MCF 10A (cell line): ENCODE measurements around the gene RAPGEF5. TPM values are rescaled to one million over a fixed set of nuclear protein-coding genes. Genes with fewer than 3 reads are reported as not detected.

Experiments
- BruUV-seq: library from RNA; stranded (reverse); fragments of 400-500 nt; replicated peaks from 2 replicates; lab custom pipeline; 2021; lab: Mats Ljungman, UMichigan
- CTCF ChIA-PET: fragments of 300-600 bp; sonication (Branson Sonifier 250); formaldehyde crosslinking; extraction: SDS; loops from one replicate; lab custom pipeline; 2021; ENCODE audit warnings: antibody characterized with exemption, inconsistent platforms; lab: Yijun Ruan, JAX
- POLR2A ChIA-PET: fragments of 300-600, 350-650 bp; sonication (Branson Sonifier 250); formaldehyde crosslinking; extraction: SDS; loops from one replicate; lab custom pipeline; 2020; ENCODE audit warnings: antibody characterized with exemption, inconsistent platforms; lab: Yijun Ruan, JAX
- DNase-seq: peaks from one replicate; pipeline ENCODE4 v3.0.0-alpha.2; 2018; ENCODE audit not compliant: unreplicated experiment
- H3K27ac Mint-ChIP-seq: one replicate; pipeline ENCODE4 v1.8.0; 2022; ENCODE audit warnings: mild to moderate bottlenecking, low read depth, mixed read lengths; ENCODE audit not compliant: unreplicated experiment
- H3K27me3 Mint-ChIP-seq: one replicate; pipeline ENCODE4 v1.8.0; 2022; ENCODE audit warnings: mixed read lengths; ENCODE audit not compliant: insufficient read depth, unreplicated experiment
- H3K36me3 Mint-ChIP-seq: one replicate; pipeline ENCODE4 v1.8.0; 2022; ENCODE audit warnings: mild to moderate bottlenecking, moderate library complexity, mixed read lengths; ENCODE audit not compliant: insufficient read depth, unreplicated experiment
- H3K4me1 Mint-ChIP-seq: one replicate; pipeline ENCODE4 v1.8.0; 2022; ENCODE audit warnings: mixed read lengths; ENCODE audit not compliant: insufficient read depth, unreplicated experiment
- H3K4me3 Mint-ChIP-seq: one replicate; pipeline ENCODE4 v1.8.0; 2022; ENCODE audit warnings: mild to moderate bottlenecking, moderate library complexity, mixed read lengths; ENCODE audit not compliant: unreplicated experiment
- H3K9me3 Mint-ChIP-seq: one replicate; pipeline ENCODE4 v1.8.0; 2022; ENCODE audit warnings: mixed read lengths; ENCODE audit not compliant: unreplicated experiment
- CTCF ChIP-seq: fragments of 200-600 bp; IDR thresholded peaks from one replicate; pipeline ENCODE4 v1.8.0; 2022; ENCODE audit warnings: antibody characterized with exemption, mild to moderate bottlenecking; ENCODE audit not compliant: unreplicated experiment
- intact Hi-C: fragments of 100-400 bp; cut with micrococcal nuclease; formaldehyde crosslinking; loops from 2 replicates; pipeline ENCODE4 v1.14.1; 2022
- total RNA-seq: library from RNA; stranded (reverse); gene quantifications from 2 replicates; pipeline ENCODE4 v1.2.3, GENCODE V29; 2022

The RAPGEF5 gene
- total RNA-seq, 1 experiment from 2014 or later: 1.9 TPM

- Mint-ChIP-seq H3K4me1 (peaks cover 41% of the 10 kb centered on the region), H3K27me3 (no peaks in the 10 kb centered on the region), H3K4me3 (no peak overlapping the region), H3K36me3 (peaks cover 6% of the 10 kb centered on the region), H3K27ac (no peak overlapping the region), H3K9me3 (no peaks in the 10 kb centered on the region)
- CTCF ChIA-PET: no interaction called here
- TF ChIP-seq CTCF: no peak
- no TSS peak for BruUV-seq
- intact Hi-C loops: loop anchor here (10.0 kb wide), 1 partner anchor 100 kb away; no protein-coding TSS in a partner anchor
- POLR2A ChIA-PET: interaction anchor here (0.7 kb wide), 1 partner anchor 20 kb away, joined by 3 read pairs; no protein-coding TSS in a partner anchor
- DNase-seq: no peak
Observed at GRCh38 chr7:22354462-22354861, 2.5 kb downstream of the RAPGEF5 start.

- no peak overlapping the region for H3K4me3 Mint-ChIP-seq
- intact Hi-C loops: loop anchor here (10.0 kb wide), 1 partner anchor 102 kb away; no protein-coding TSS in a partner anchor
- CTCF ChIA-PET: interaction anchor here (1.2 kb wide), 1 partner anchor 100 kb away, joined by 3 read pairs; no protein-coding TSS in a partner anchor
Observed at GRCh38 chr7:22352887-22353286, 4.1 kb downstream of the RAPGEF5 start.

GRCh38 chr7:22351878-22352277 is 5.1 kb downstream of the RAPGEF5 start:
- peak; percentile 55 for DNase-seq
- TF ChIP-seq CTCF: no peak
- no peaks in the 10 kb centered on the region for H3K9me3 Mint-ChIP-seq
- H3K27ac Mint-ChIP-seq: no peak overlapping the region
- no TSS peak for BruUV-seq
- intact Hi-C loops: loop anchor here (10.0 kb wide), 1 partner anchor 103 kb away; no protein-coding TSS in a partner anchor
- no peak overlapping the region for H3K4me3 Mint-ChIP-seq
- ChIA-PET CTCF (interaction anchor here (0.8 kb wide), 1 partner anchor 101 kb away, joined by 4 read pairs; no protein-coding TSS in a partner anchor), POLR2A (interaction anchor here (0.7 to 1.0 kb wide), 2 partner anchors 11 to 56 kb away, joined by 3 to 4 read pairs; no protein-coding TSS in a partner anchor)
- no peaks in the 10 kb centered on the region for H3K27me3 Mint-ChIP-seq
- peaks cover 4% of the 10 kb centered on the region for H3K36me3 Mint-ChIP-seq
- peaks cover 36% of the 10 kb centered on the region for H3K4me1 Mint-ChIP-seq

More at GRCh38 chr7:22352887-22353286, 4.1 kb downstream of the RAPGEF5 start:
- no peak for DNase-seq
- no peak overlapping the region for H3K27ac Mint-ChIP-seq
- POLR2A ChIA-PET: no interaction called here
- no peaks in the 10 kb centered on the region for H3K27me3 Mint-ChIP-seq
- H3K4me1 Mint-ChIP-seq: peaks cover 42% of the 10 kb centered on the region
- BruUV-seq: no TSS peak
- no peaks in the 10 kb centered on the region for H3K9me3 Mint-ChIP-seq
- peaks cover 11% of the 10 kb centered on the region for H3K36me3 Mint-ChIP-seq
- TF ChIP-seq CTCF: no peak

- H3K36me3 Mint-ChIP-seq: peaks cover 4% of the 10 kb centered on the region
- ChIA-PET POLR2A (interaction anchor here (0.6 to 1.0 kb wide), 4 partner anchors 11 to 82 kb away, joined by 3 to 4 read pairs (median 3); no protein-coding TSS in a partner anchor), CTCF (interaction anchor here (0.6 to 0.8 kb wide), 3 partner anchors 29 to 1267 kb away, joined by 3 to 4 read pairs (median 3); no protein-coding TSS in a partner anchor)
- no TSS peak for BruUV-seq
- intact Hi-C loops: loop anchor here (10.0 kb wide), 1 partner anchor 103 kb away; no protein-coding TSS in a partner anchor
- H3K4me1 Mint-ChIP-seq: peaks cover 41% of the 10 kb centered on the region
- H3K27me3 Mint-ChIP-seq: no peaks in the 10 kb centered on the region
- TF ChIP-seq CTCF: no peak
- peak; percentile 51 for DNase-seq
- H3K9me3 Mint-ChIP-seq: no peaks in the 10 kb centered on the region
- H3K4me3 Mint-ChIP-seq: no peak overlapping the region
- H3K27ac Mint-ChIP-seq: peak overlapping the region; percentile 32
Observed at GRCh38 chr7:22351329-22351692, 5.6 kb downstream of the RAPGEF5 start.
